Heart left ventricle (tissue), 16 donors: ENCODE measurements around the gene FGF14. TPM values are rescaled to one million over a fixed set of nuclear protein-coding genes. Genes with fewer than 3 reads are reported as not detected.

ENCODE experiments used
- ATAC-seq, 4 donors: fragments of 200-7000 bp; cut with Tn5 transposase; one replicate each; pipeline ENCODE4 v1.9.1; 2020 to 2022; ENCODE audit warnings: moderate library complexity in 4 of 4, mild to moderate bottlenecking in 3 of 4, moderate number of reproducible peaks in 1 of 4
- DNase-seq, 5 donors: peaks; one replicate each; pipeline ENCODE4 v3.0.0-alpha.2; 2020
- H3K27ac ChIP-seq, 12 donors: fragments of 200-600 bp; sonication (generic) in 4 of 12; one replicate each; pipeline versions ENCODE4 v1.5.0 to v1.8.0; 2016 to 2022; ENCODE audit warnings: mild to moderate bottlenecking in 2 of 12
- H3K27me3 ChIP-seq, 9 donors: fragments of 200-600 bp; sonication (generic) in 2 of 9; one replicate each; pipeline versions ENCODE4 v1.5.1 to v1.8.0; 2016 to 2022; ENCODE audit warnings: mild to moderate bottlenecking in 3 of 9
- H3K36me3 ChIP-seq, 9 donors: fragments of 200-600 bp; sonication (generic) in 2 of 9; one replicate each; pipeline versions ENCODE4 v1.5.0 to v1.8.0; 2018 to 2022; ENCODE audit warnings: mild to moderate bottlenecking in 2 of 9
- H3K4me1 ChIP-seq, 12 donors: fragments of 200-600 bp; sonication (generic) in 4 of 12; one replicate each; pipeline versions ENCODE4 v1.5.0 to v1.8.0; 2016 to 2022; ENCODE audit warnings: mild to moderate bottlenecking in 3 of 12
- H3K4me3 ChIP-seq, 12 donors: fragments of 200-600 bp; sonication (generic) in 4 of 12; one replicate each; pipeline versions ENCODE4 v1.5.0 to v1.8.0; 2017 to 2022; ENCODE audit warnings: mild to moderate bottlenecking in 9 of 12, moderate library complexity in 4 of 12
- H3K9me3 ChIP-seq, 12 donors: fragments of 200-600 bp; sonication (generic) in 4 of 12; one replicate each; pipeline versions ENCODE4 v1.5.0 to v1.8.0; 2016 to 2022; ENCODE audit warnings: mild to moderate bottlenecking in 1 of 12
- CTCF ChIP-seq, 12 donors: fragments of 200-600 bp; sonication (generic) in 4 of 12; IDR thresholded peaks; one replicate each; pipeline versions ENCODE4 v1.5.0 to v1.8.0; 2018 to 2022; ENCODE audit warnings: antibody characterized with exemption in 12 of 12, mild to moderate bottlenecking in 5 of 12
- POLR2A ChIP-seq, 2 donors: fragments of 450-650 bp; IDR thresholded peaks; one replicate each; pipeline ENCODE4 v1.6.1; 2017; ENCODE audit warnings: antibody characterized with exemption in 2 of 2, mild to moderate bottlenecking in 2 of 2, moderate library complexity in 2 of 2
- WGBS, 4 donors: extraction: QIAGEN DNeasy Blood & Tissue Kit in 2 of 4; methylation state at CpG; one replicate each; pipeline versions ENCODE4 v1.1.5 to v1.1.7; 2013 to 2018; 5-methylcytosine and 5-hydroxymethylcytosine counted together
- intact Hi-C, 10 donors: fragments of 100-400 bp; cut with DNase I; formaldehyde crosslinking; loops; one replicate each; pipeline versions ENCODE4 v1.11.1 to v1.14.2; 2022
- polyA plus RNA-seq, 2 donors: library from polyadenylated mRNA; stranded (reverse); fragments of 200-250 nt; gene quantifications; one replicate each; pipeline ENCODE4 v1.2.3, GENCODE V29; 2013
- total RNA-seq, 9 donors: library from RNA; depleted of rRNA in 2 of 9; stranded (reverse); fragments of >200 nt in 2 of 9; fragmentation: NEBNext Ultra II Directional in 3 of 9; extraction: Animal tissue kit (Norgen Biotek cat#: 25700) in 3 of 9; gene quantifications; one replicate each; pipeline versions ENCODE4 v1.1.0 to v1.2.4, GENCODE V29; 2016 to 2023
- donor health status: ischemic (EF 13 %, LVEDD 7.1; RV severe dilation, severe dysfunction).
- donor health status: healthy with polysubstance abuse.
- donor health status: DM: no; HTN: yes; CAD: no.
- donor health status: DM: no; HTN: no; CAD: no.
- donor health status: ischemic (EF 25% LVEDD 6.9; RV normal size, moderate dysfunction).
- donor health status: ischemic (EF 25% LVEDD 5.7; RV mildly dilated, moderate dysfunction).
- donor health status: healthy.
- donor health status: DM: yes; HTN: yes; CAD: no.
- donor health status: ischemic (EF 35%, LVEDD 5.7; RV mildly dilated, moderate dysfunction).
- donor health status: nonischemic (EF 11% LVEDD 7.7; RV severe dilation, severe dysfunction).
- donor health status: DM: yes; HTN: yes; CAD: no.
- donor health status: PGD.
- donor health status: ischemic (EF 29% LVEDD 5.4; RV normal size, mild dysfunction).
- donor health status: nonischemic (EF 23%, LVEDD 6.1; RV moderate dilation, normal function).

The FGF14 gene
- total and polyA plus RNA-seq, 11 donors, result 0.14 to 6.3 (median 3.9) TPM

DNA sequence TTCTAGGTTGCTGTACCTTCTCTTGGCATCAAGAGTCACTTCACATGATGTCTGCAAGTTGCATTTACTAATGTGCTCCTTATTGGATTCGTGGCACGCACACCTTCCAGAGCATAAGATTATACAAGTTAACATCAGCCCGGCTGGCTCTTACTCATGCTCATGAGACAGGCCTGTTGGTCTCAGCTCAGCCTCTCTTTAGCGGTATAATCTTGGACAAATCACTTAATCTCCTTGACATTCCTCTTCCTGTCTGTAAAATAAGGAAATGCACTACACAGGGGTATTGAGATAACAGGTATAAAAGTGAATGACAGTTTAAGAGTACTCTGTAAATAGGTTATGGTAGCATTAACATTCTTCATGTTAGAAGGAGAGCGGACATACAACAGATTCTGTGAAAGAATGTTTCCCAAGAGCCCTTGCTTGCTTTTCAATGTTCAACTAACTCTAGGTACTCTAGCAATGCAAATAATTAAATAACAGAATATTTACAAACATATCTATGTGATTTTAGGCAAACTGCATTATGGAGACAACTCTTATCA, 181.1 kb downstream of the FGF14 start:
- no peak for TF ChIP-seq CTCF (IDR thresholded peaks at IDR 0.05)
- no peak for TF ChIP-seq POLR2A (IDR thresholded peaks at IDR 0.05)
- DNase-seq (no peak), ATAC-seq (no peak)
- Histone ChIP-seq H3K27ac (no peak overlapping the region), H3K4me3 (no peak overlapping the region), H3K9me3 (no peaks in the 10 kb centered on the region), H3K36me3 (no peaks in the 10 kb centered on the region), H3K27me3 (no peaks in the 10 kb centered on the region), H3K4me1 (no peaks in the 10 kb centered on the region)
- intact Hi-C loops, result no loop called here
- WGBS, 4 donors, result 52 to 62% (median 58%) methylated on average over 5 of the region's 5 CpGs

GRCh38 chr13:102214956-102215355, 186.9 kb downstream of the FGF14 start:
- intact Hi-C loops, result no loop called here
- Histone ChIP-seq H3K4me1 (no peaks in the 10 kb centered on the region), H3K4me3 (no peak overlapping the region), H3K9me3 (no peaks in the 10 kb centered on the region), H3K36me3 (no peaks in the 10 kb centered on the region), H3K27me3 (no peaks in the 10 kb centered on the region), H3K27ac (no peak overlapping the region)
- no peak for DNase-seq
- no peak for ATAC-seq
- no peak for TF ChIP-seq CTCF (IDR thresholded peaks at IDR 0.05)
- no peak for TF ChIP-seq POLR2A (IDR thresholded peaks at IDR 0.05)

DNA sequence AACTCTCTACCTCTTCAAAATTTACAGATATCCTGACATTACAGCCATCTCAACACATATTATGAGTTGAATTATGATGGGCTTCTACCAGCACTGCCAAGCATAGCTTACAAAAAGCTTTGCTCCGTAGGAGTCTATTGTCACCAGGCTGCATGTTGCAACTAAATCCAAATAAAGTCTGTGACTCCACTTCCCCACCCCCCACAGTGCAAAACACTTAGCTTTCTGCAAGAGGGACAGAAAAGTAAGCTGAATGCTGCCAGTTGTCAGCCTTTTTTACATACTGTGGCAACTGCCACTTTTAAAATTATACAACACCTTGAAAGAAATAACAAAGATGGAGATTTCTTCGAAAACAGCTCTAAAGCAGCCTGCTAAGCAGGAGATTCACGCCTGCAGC, 189.1 kb downstream of the FGF14 start:
- TF ChIP-seq POLR2A (IDR thresholded peaks at IDR 0.05) (no peak), CTCF (IDR thresholded peaks at IDR 0.05) (no peak)
- DNase-seq, result no peak
- H3K27me3 ChIP-seq, result no peaks in the 10 kb centered on the region
- intact Hi-C loops, result no loop called here
- H3K9me3 ChIP-seq, result no peaks in the 10 kb centered on the region
- no peak overlapping the region for H3K27ac ChIP-seq
- 40 to 49% (median 43%) methylated on average over 3 of the region's 3 CpGs for WGBS, 4 donors
- no peak for ATAC-seq
- H3K36me3 ChIP-seq, result no peaks in the 10 kb centered on the region
- H3K4me1 ChIP-seq, result no peaks in the 10 kb centered on the region
- no peak overlapping the region for H3K4me3 ChIP-seq

GRCh38 chr13:102208347-102208746, 193.5 kb downstream of the FGF14 start:
- Histone ChIP-seq H3K27me3 (no peaks in the 10 kb centered on the region), H3K27ac (no peak overlapping the region), H3K4me3 (no peak overlapping the region), H3K4me1 (no peaks in the 10 kb centered on the region), H3K9me3 (no peaks in the 10 kb centered on the region), H3K36me3 (no peaks in the 10 kb centered on the region)
- ATAC-seq, result no peak
- no peak for TF ChIP-seq CTCF (IDR thresholded peaks at IDR 0.05)
- TF ChIP-seq POLR2A (IDR thresholded peaks at IDR 0.05), result no peak
- intact Hi-C loops, result no loop called here
- no peak for DNase-seq
